Limb (tissue), 2 donors: ENCODE data around the gene CHD1.
A peak's percentile ranks its signal among the peaks of the same experiment; 100 is the strongest.
"Not testable (repeated sequence)": the region's sequence is repeated elsewhere in the genome, so short reads cannot be mapped to it uniquely, and the experiment has no call there.

Source experiments
- DNase-seq, 2 donors: peaks; one replicate each; pipeline ENCODE4 v3.0.0-alpha.2; 2016; ENCODE audit errors: extremely low spot score in 2 of 2

CHD1 gene

GRCh38 chr5:98928873-98929709 is at the start of gene CHD1:
Gene CHD1, minus strand, starts transcription at chr5:98929007. Its CDS starts 2,621 bp downstream, at chr5:98926386.
- DNase-seq: peak; percentile 95 to 98

- DNase-seq: no peak
Observed at GRCh38 chr5:98978528-98978927, 49.7 kb upstream of the CHD1 start.

GRCh38 chr5:98977723-98978122 is 48.9 kb upstream of the CHD1 start:
- peak in 1 of 2 donors; percentile 30 for DNase-seq

GRCh38 chr5:98975682-98976407 is 47.0 kb upstream of the CHD1 start:
- DNase-seq: no peak

- DNase-seq: no peak
Observed at GRCh38 chr5:98975223-98975622, 46.4 kb upstream of the CHD1 start.

- DNase-seq: no peak
Observed at GRCh38 chr5:98969400-98969799, 40.6 kb upstream of the CHD1 start.

- no peak for DNase-seq
Observed at GRCh38 chr5:98968056-98968564, 39.3 kb upstream of the CHD1 start.

- DNase-seq: no peak
Observed at GRCh38 chr5:98965226-98965625, 36.4 kb upstream of the CHD1 start.

- DNase-seq: no peak
Observed at GRCh38 chr5:98964621-98965020, 35.8 kb upstream of the CHD1 start.

GRCh38 chr5:98963019-98963418 is 34.2 kb upstream of the CHD1 start:
- no peak for DNase-seq

- no peak for DNase-seq
Observed at GRCh38 chr5:98962587-98962986, 33.8 kb upstream of the CHD1 start.

GRCh38 chr5:98961665-98962344 is 33.0 kb upstream of the CHD1 start:
- DNase-seq: no peak

- no peak for DNase-seq
Observed at GRCh38 chr5:98957307-98957706, 28.5 kb upstream of the CHD1 start.

GRCh38 chr5:98955888-98956287 is 27.1 kb upstream of the CHD1 start:
- DNase-seq: not testable (repeated sequence)

- DNase-seq: not testable (repeated sequence)
Observed at GRCh38 chr5:98955471-98955870, 26.7 kb upstream of the CHD1 start.

- no peak for DNase-seq
Observed at GRCh38 chr5:98954392-98955028, 25.7 kb upstream of the CHD1 start.

- DNase-seq: no peak
Observed at GRCh38 chr5:98942847-98943246, 14.0 kb upstream of the CHD1 start.

GRCh38 chr5:98941131-98941883 is 12.5 kb upstream of the CHD1 start:
- DNase-seq: no peak

- peak in 1 of 2 donors; percentile 74 for DNase-seq
Observed at GRCh38 chr5:98940581-98940980, 11.8 kb upstream of the CHD1 start.

GRCh38 chr5:98938464-98938863 is 9.7 kb upstream of the CHD1 start:
- peak in 1 of 2 donors; percentile 18 for DNase-seq
